22Rv1 (cell line): ENCODE data around the gene KRTAP9-2.
"Not testable (repeated sequence)": the region's sequence is repeated elsewhere in the genome, so short reads cannot be mapped to it uniquely, and the experiment has no call there.

Experiments
- H3K27ac ChIP-seq: fragments of 450-650 bp; 2 replicates; pipeline ENCODE4 v1.5.1; 2017
- ZFX ChIP-seq: fragments of 450-650 bp; IDR thresholded peaks from 2 replicates; pipeline ENCODE4 v1.6.1; 2017; ENCODE audit warnings: antibody characterized with exemption, borderline replicate concordance
- TF ChIP-seq, protein P1 (sequence below): fragments of 450-650 bp; IDR thresholded peaks from 2 replicates; pipeline ENCODE4 v1.5.1; 2017; ENCODE audit warnings: mild to moderate bottlenecking

KRTAP9-2 gene

DNA sequence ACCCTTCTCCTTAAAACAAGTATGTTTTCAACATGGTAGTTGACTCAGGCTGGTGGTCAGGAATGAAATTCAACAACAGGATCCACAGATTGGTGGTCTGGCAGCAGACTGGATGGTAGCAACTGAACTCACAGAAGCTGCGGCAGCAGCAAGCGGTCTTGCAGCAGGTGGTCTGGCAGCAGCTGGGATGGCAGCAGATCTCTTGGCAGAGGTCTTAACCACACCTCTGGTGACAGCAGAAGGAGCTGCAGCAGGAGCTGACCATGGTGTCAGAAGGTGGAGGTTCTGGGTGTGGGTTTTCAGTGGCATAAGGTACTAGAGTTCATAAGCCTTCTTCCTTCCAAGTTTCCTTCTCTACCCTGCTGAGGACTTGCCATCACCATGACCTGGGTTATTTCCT is 39.6 kb upstream of the KRTAP9-2 start:
- no peak overlapping the region for H3K27ac ChIP-seq
- TF ChIP-seq, protein P1, sequence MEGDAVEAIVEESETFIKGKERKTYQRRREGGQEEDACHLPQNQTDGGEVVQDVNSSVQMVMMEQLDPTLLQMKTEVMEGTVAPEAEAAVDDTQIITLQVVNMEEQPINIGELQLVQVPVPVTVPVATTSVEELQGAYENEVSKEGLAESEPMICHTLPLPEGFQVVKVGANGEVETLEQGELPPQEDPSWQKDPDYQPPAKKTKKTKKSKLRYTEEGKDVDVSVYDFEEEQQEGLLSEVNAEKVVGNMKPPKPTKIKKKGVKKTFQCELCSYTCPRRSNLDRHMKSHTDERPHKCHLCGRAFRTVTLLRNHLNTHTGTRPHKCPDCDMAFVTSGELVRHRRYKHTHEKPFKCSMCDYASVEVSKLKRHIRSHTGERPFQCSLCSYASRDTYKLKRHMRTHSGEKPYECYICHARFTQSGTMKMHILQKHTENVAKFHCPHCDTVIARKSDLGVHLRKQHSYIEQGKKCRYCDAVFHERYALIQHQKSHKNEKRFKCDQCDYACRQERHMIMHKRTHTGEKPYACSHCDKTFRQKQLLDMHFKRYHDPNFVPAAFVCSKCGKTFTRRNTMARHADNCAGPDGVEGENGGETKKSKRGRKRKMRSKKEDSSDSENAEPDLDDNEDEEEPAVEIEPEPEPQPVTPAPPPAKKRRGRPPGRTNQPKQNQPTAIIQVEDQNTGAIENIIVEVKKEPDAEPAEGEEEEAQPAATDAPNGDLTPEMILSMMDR: no peak
- TF ChIP-seq ZFX: no peak

DNA sequence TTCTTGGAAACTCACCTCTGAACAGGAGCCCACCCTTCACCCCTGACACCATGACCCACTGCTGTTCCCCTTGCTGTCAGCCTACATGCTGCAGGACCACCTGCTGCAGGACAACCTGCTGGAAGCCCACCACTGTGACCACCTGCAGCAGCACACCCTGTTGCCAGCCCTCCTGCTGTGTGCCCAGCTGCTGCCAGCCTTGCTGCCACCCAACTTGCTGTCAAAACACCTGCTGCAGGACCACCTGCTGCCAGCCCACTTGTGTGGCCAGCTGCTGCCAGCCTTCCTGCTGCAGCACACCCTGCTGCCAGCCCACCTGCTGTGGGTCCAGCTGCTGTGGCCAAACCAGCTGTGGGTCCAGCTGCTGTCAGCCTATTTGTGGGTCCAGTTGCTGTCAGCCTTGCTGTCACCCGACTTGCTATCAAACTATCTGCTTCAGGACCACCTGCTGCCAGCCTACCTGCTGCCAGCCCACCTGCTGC is 36.6 kb upstream of the KRTAP9-2 start, which contains the start of gene KRTAP9-1:
TSS of gene KRTAP9-1 (plus strand) at position 51 of the 482 bp plus-strand sequence. CDS start at position 51, 0 bp downstream.
- not testable (repeated sequence) for H3K27ac ChIP-seq

DNA sequence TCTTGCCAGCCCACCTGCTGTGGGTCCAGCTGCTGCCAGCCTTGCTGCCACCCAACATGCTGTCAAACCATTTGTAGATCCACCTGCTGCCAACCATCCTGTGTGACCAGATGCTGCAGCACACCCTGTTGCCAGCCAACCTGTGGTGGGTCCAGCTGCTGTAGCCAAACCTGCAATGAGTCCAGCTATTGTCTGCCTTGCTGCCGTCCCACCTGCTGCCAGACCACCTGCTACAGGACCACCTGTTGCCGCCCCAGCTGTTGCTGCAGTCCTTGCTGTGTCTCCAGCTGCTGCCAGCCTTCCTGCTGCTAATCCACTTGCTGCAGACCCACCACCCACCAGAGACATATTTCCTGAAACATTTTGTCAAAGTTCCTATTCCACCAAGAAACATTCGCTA is 36.1 kb upstream of the KRTAP9-2 start:
- no peak overlapping the region for H3K27ac ChIP-seq

DNA sequence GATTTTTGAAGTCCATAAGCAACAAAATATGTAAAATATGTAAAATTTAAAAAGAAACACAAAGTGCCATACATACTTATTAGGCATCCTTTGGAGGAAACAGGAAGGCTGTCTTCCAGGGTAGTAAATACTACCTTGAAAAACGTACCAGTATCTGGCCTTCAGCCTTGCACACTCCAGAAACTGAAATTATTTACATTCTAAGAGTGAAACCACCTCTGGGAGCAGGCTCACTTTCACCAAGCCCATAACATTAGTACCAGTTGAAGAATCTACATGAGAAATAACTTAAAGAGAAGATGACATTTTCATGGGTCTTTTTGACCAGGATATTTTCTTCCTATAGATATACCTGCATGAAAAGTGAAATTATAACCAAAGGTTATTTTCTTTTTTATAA is 30.4 kb upstream of the KRTAP9-2 start:
- TF ChIP-seq, protein P1: no peak
- no peak for TF ChIP-seq ZFX
- H3K27ac ChIP-seq: no peak overlapping the region

More for the DNA sequence above, 36.1 kb upstream of the KRTAP9-2 start:
- no peak for TF ChIP-seq ZFX
- TF ChIP-seq, protein P1: no peak

DNA sequence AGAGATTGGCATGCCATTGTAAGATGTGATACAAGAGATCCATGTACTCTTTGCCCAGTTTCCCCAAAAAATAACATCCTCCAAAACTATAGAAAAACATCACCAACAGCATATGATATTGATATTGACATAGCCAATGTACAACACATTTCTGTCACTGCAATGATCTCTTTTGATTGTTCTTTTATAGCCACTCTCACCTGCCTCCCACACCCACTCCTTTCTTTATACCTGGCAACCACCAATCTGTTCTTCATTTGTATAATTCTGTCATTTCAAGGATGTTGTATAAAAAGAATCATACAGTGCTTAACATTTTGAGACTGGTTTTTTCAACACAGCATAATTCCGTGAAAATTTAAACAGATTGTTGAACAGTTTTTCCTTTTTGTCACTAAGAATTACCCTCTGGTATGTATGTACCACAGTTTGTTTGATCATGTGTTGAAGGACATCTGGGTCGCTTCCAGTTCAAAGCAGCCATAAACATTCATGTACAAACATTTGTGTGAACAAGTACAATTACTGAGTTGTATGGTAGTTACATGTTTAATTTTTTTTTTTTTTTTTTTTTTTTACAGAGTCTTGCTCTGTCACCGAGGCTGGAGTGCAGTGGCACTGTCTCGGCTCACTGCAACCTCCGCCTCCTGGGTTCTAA is 26.9 kb upstream of the KRTAP9-2 start:
- no peak overlapping the region for H3K27ac ChIP-seq

DNA sequence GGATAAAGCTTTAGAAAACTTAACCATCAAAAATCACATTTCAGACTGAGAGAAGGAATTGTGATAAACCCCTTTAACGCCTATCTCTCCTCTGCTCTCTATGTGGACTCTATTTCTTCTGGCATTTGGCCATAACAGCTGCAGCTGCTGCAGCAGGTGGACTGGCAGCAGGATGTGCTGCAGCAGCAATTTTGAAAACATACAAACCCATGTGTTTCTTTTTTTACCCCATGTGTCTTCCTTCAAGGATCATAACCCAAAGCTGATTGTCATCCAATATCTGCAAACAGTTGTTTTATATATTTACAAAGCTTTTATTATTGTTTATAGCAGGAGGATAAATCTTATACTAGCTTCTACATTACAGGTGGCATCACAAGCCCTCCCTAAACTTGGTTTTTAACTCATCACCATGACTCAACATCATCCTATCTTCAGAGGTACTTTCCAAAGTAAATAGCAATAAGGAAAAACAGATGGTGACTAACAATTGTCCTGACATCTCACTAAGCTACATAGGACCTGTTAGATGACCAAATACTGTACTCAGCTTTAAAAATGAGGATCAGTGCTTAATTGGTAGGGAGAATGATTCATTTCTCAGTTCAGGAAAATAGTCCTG is 14.5 kb upstream of the KRTAP9-2 start:
- H3K27ac ChIP-seq: no peak overlapping the region
- TF ChIP-seq, protein P1: no peak
- TF ChIP-seq ZFX: no peak

More for the DNA sequence above, 26.9 kb upstream of the KRTAP9-2 start:
- TF ChIP-seq, protein P1: no peak
- TF ChIP-seq ZFX: no peak

DNA sequence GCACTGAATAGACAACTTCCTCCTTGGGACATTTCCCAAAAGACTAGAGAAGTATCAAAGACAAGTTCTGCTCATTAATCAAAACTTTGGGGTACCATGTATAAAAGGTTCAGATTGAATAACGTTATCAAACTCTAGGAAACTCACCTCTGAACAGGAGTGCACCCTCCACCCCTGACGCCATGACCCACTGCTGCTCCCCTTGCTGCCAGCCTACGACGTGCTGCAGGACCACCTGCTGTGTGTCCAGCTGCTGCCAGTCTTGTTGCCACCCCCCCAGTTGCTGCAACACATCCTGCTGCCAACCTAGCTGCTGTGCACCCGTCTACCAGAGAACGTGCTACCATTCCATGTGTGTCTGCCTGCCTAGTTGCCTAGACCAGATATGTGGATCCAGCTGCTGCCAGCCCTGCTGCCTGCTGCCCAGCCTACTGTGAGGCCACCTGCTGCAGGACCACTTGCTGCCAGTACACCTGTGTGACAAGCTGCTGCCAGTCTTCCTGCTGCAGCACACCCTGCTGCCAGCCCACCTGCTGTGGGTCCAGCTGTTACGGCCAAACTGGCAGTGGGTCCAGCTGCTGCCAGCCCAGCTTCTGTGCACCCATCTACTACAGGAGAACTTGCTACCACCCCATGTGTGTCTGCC is 13.8 kb upstream of the KRTAP9-2 start:
- TF ChIP-seq ZFX: no peak
- TF ChIP-seq, protein P1: no peak
- H3K27ac ChIP-seq: no peak overlapping the region
